LNCAP (cell line): ENCODE data around the gene CHST3.

ENCODE experiments used
- CTCF ChIP-seq: fragments of 450-650 bp; IDR thresholded peaks from 2 replicates; pipeline ENCODE4 v1.5.1; 2017; ENCODE audit warnings: mild to moderate bottlenecking

The CHST3 gene

GRCh38 chr10:71984126-71984808, 20.1 kb downstream of the CHST3 start:
- no peak for TF ChIP-seq CTCF

GRCh38 chr10:71984809-71985388, 20.7 kb downstream of the CHST3 start:
- no peak for TF ChIP-seq CTCF

- TF ChIP-seq CTCF, result no peak
These were observed 21.5 kb downstream of the CHST3 start for GRCh38 chr10:71985542-71986250.

GRCh38 chr10:71989661-71990454, 25.7 kb downstream of the CHST3 start:
- TF ChIP-seq CTCF, result no peak

GRCh38 chr10:71990706-71991269, 26.6 kb downstream of the CHST3 start:
- no peak for TF ChIP-seq CTCF

GRCh38 chr10:71995449-71995848, 31.3 kb downstream of the CHST3 start:
- TF ChIP-seq CTCF, result no peak

GRCh38 chr10:71995887-71996575, 31.8 kb downstream of the CHST3 start:
- TF ChIP-seq CTCF, result no peak
